ENCODE data around the gene FYN.

- TF ChIP-seq CTCF (IDR thresholded peaks at IDR 0.05) (no peak), MAX (IDR thresholded peaks at IDR 0.05) (no peak), HMGXB4 (CRISPR knock-in tag; IDR thresholded peaks at IDR 0.05; ENCODE audit: borderline replicate concordance) (no peak), RFX5 (IDR thresholded peaks at IDR 0.05) (no peak), KDM1A (IDR thresholded peaks at IDR 0.05; ENCODE audit: low read depth) (no peak), POLR2A (IDR thresholded peaks at IDR 0.05; ENCODE audit: low read length) (no peak), USF2 (IDR thresholded peaks at IDR 0.05) (no peak), SMC3 (IDR thresholded peaks at IDR 0.05) (no peak)
Measured at GRCh38 chr6:111796310-111796918, 76.8 kb downstream of the FYN start.
